Activated CD4-positive, alpha-beta T cell treated with anti-CD3 and anti-CD28 coated beads, Interleukin-2, amount 10 ng/mL, durations not matched to agents 7 days and 5 days (primary cell): Measurements from ENCODE around the gene NEMP1. TPM values are rescaled to one million over a fixed set of nuclear protein-coding genes. Genes with fewer than 3 reads are reported as not detected.
"Not testable (repeated sequence)": the region's sequence is repeated elsewhere in the genome, so short reads cannot be mapped to it uniquely, and the experiment has no call there.

Experiments
- CTCF ChIA-PET: fragments of 350-600 bp; sonication (Branson Sonifier 250); formaldehyde crosslinking; loops from one replicate; lab custom pipeline; 2021; ENCODE audit warnings: antibody characterized with exemption; lab: Charles Lee
- POLR2A ChIA-PET: fragments of 350-600 bp; sonication (Branson Sonifier 250); formaldehyde crosslinking; loops from one replicate; lab custom pipeline; 2021; ENCODE audit warnings: antibody characterized with exemption; lab: Charles Lee
- DNase-seq: peaks from one replicate; pipeline ENCODE4 v3.0.0-alpha.2; 2020
- H3K27ac Mint-ChIP-seq: one replicate; pipeline ENCODE4 v1.8.0; 2021; ENCODE audit warnings: mild to moderate bottlenecking, moderate library complexity, mixed read lengths
- H3K27me3 Mint-ChIP-seq: one replicate; pipeline ENCODE4 v1.8.0; 2021; ENCODE audit warnings: mixed read lengths
- H3K36me3 Mint-ChIP-seq: one replicate; pipeline ENCODE4 v1.8.0; 2021; ENCODE audit warnings: low read depth, mixed read lengths
- H3K4me1 Mint-ChIP-seq: one replicate; pipeline ENCODE4 v1.8.0; 2021; ENCODE audit warnings: mixed read lengths
- H3K4me3 Mint-ChIP-seq: one replicate; pipeline ENCODE4 v1.8.0; 2021; ENCODE audit warnings: mild to moderate bottlenecking, moderate library complexity, mixed read lengths
- H3K9me3 Mint-ChIP-seq: one replicate; pipeline ENCODE4 v1.8.0; 2021; ENCODE audit warnings: mixed read lengths
- total RNA-seq, 2 experiments: library from RNA; stranded (reverse); gene quantifications; one replicate each; pipeline ENCODE4 v1.2.3, GENCODE V29; 2021

The NEMP1 gene
- total RNA-seq, 2 experiments from 2014 or later: 50.2 to 54.3 TPM

GRCh38 chr12:57063991-57064685 lies 14.5 kb downstream of the NEMP1 start:
- Mint-ChIP-seq H3K27ac (peak overlapping the region; percentile 96), H3K4me1 (peaks cover 42% of the 10 kb centered on the region), H3K27me3 (no peaks in the 10 kb centered on the region), H3K9me3 (peaks cover 5% of the 10 kb centered on the region), H3K36me3 (peaks cover 69% of the 10 kb centered on the region), H3K4me3 (peak overlapping the region; percentile 73)
- ChIA-PET POLR2A (interaction anchor here (0.6 to 2.4 kb wide), 3 partner anchors 13 to 64 kb away, joined by 3 to 10 read pairs (median 4); partner anchors contain the start of gene STAT6), CTCF (interaction anchor here (2.2 to 2.8 kb wide), 4 partner anchors 15 to 48 kb away, joined by 8 to 24 read pairs (median 12); partner anchors contain the start of genes NEMP1 and STAT6)
- peak; percentile 78 for DNase-seq

- POLR2A ChIA-PET: no interaction called here
- no peak for DNase-seq
- H3K4me3 Mint-ChIP-seq: no peak overlapping the region
- H3K9me3 Mint-ChIP-seq: no peaks in the 10 kb centered on the region
- H3K4me1 Mint-ChIP-seq: peaks cover 22% of the 10 kb centered on the region
- H3K36me3 Mint-ChIP-seq: peaks cover 71% of the 10 kb centered on the region
- CTCF ChIA-PET: interaction anchor here (0.9 to 2.4 kb wide), 5 partner anchors 10 to 66 kb away, joined by 3 to 6 read pairs (median 4); no protein-coding TSS in a partner anchor
- H3K27me3 Mint-ChIP-seq: no peaks in the 10 kb centered on the region
- no peak overlapping the region for H3K27ac Mint-ChIP-seq
Measured at GRCh38 chr12:57058454-57058853, 20.1 kb downstream of the NEMP1 start.

- no peak overlapping the region for H3K27ac Mint-ChIP-seq
- H3K4me1 Mint-ChIP-seq: peaks cover 12% of the 10 kb centered on the region
- H3K4me3 Mint-ChIP-seq: no peak overlapping the region
- POLR2A ChIA-PET: no interaction called here
- no peak for DNase-seq
- peaks cover 71% of the 10 kb centered on the region for H3K36me3 Mint-ChIP-seq
- no peaks in the 10 kb centered on the region for H3K27me3 Mint-ChIP-seq
- CTCF ChIA-PET: interaction anchor here (1.3 to 2.4 kb wide), 4 partner anchors 9 to 55 kb away, joined by 3 to 6 read pairs (median 4); no protein-coding TSS in a partner anchor
- H3K9me3 Mint-ChIP-seq: no peaks in the 10 kb centered on the region
Measured at GRCh38 chr12:57057067-57057751, 21.4 kb downstream of the NEMP1 start.

GRCh38 chr12:57055824-57056223 lies 22.8 kb downstream of the NEMP1 start:
- Mint-ChIP-seq H3K4me3 (no peak overlapping the region), H3K4me1 (peaks cover 10% of the 10 kb centered on the region), H3K27me3 (no peaks in the 10 kb centered on the region), H3K27ac (no peak overlapping the region), H3K9me3 (no peaks in the 10 kb centered on the region), H3K36me3 (peaks cover 65% of the 10 kb centered on the region)
- ChIA-PET POLR2A (no interaction called here), CTCF (interaction anchor here (0.6 kb wide), 1 partner anchor 382 kb away, joined by 3 read pairs; no protein-coding TSS in a partner anchor)
- DNase-seq: no peak

GRCh38 chr12:57053901-57054300 lies 24.7 kb downstream of the NEMP1 start:
- H3K36me3 Mint-ChIP-seq: peaks cover 50% of the 10 kb centered on the region
- H3K27me3 Mint-ChIP-seq, H3K9me3 Mint-ChIP-seq, DNase-seq, POLR2A ChIA-PET, H3K4me3 Mint-ChIP-seq, CTCF ChIA-PET, H3K27ac Mint-ChIP-seq, H3K4me1 Mint-ChIP-seq: not testable (repeated sequence)

- H3K27me3 Mint-ChIP-seq, H3K9me3 Mint-ChIP-seq, H3K4me3 Mint-ChIP-seq, H3K27ac Mint-ChIP-seq, DNase-seq, POLR2A ChIA-PET: not testable (repeated sequence)
- Mint-ChIP-seq H3K36me3 (peaks cover 42% of the 10 kb centered on the region), H3K4me1 (peaks cover 13% of the 10 kb centered on the region)
- CTCF ChIA-PET: interaction anchor here (1.5 to 1.8 kb wide), 2 partner anchors 9 to 36 kb away, joined by 5 read pairs; partner anchors contain the start of gene TAC3
Measured at GRCh38 chr12:57053146-57053545, 25.4 kb downstream of the NEMP1 start.

GRCh38 chr12:57051011-57051410 lies 27.6 kb downstream of the NEMP1 start:
- Mint-ChIP-seq H3K27me3 (no peaks in the 10 kb centered on the region), H3K27ac (no peak overlapping the region)

GRCh38 chr12:57049890-57050289 lies 28.7 kb downstream of the NEMP1 start, which contains the start of gene MYO1A:
MYO1A (minus strand) TSS chr12:57050129; CDS start chr12:57048323, 1,806 bp downstream.
- no peaks in the 10 kb centered on the region for H3K9me3 Mint-ChIP-seq
- DNase-seq: no peak
- POLR2A ChIA-PET: interaction anchor here (0.7 kb wide), 1 partner anchor 9 kb away, joined by 3 read pairs; no protein-coding TSS in a partner anchor

More at GRCh38 chr12:57051011-57051410, 27.6 kb downstream of the NEMP1 start:
- ChIA-PET CTCF (interaction anchor here (0.9 to 2.3 kb wide), 7 partner anchors 9 to 61 kb away, joined by 3 to 5 read pairs (median 4); no protein-coding TSS in a partner anchor), POLR2A (no interaction called here)
- Mint-ChIP-seq H3K36me3 (peaks cover 27% of the 10 kb centered on the region), H3K4me1 (peaks cover 34% of the 10 kb centered on the region), H3K9me3 (no peaks in the 10 kb centered on the region), H3K4me3 (no peak overlapping the region)
- DNase-seq: no peak

GRCh38 chr12:57049119-57049446 lies 29.5 kb downstream of the NEMP1 start:
- CTCF ChIA-PET: interaction anchor here (1.1 to 4.1 kb wide), 5 partner anchors 11 to 124 kb away, joined by 3 to 31 read pairs (median 10); no protein-coding TSS in a partner anchor
- no peak overlapping the region for H3K27ac Mint-ChIP-seq
- H3K36me3 Mint-ChIP-seq: peaks cover 16% of the 10 kb centered on the region

More at GRCh38 chr12:57049890-57050289, 28.7 kb downstream of the NEMP1 start, which contains the start of gene MYO1A:
- Mint-ChIP-seq H3K36me3 (peaks cover 20% of the 10 kb centered on the region), H3K4me3 (no peak within 1 kb of the TSS), H3K27ac (peak within 1 kb of the TSS; percentile 0), H3K4me1 (peaks cover 43% of the 10 kb centered on the region), H3K27me3 (no peaks in the 10 kb centered on the region)
- CTCF ChIA-PET: interaction anchor here (1.1 to 3.5 kb wide), 6 partner anchors 9 to 19 kb away, joined by 4 to 12 read pairs (median 4); no protein-coding TSS in a partner anchor

GRCh38 chr12:57048423-57049118 lies 30.0 kb downstream of the NEMP1 start:
- Mint-ChIP-seq H3K27me3 (no peaks in the 10 kb centered on the region), H3K36me3 (peaks cover 11% of the 10 kb centered on the region), H3K9me3 (no peaks in the 10 kb centered on the region), H3K27ac (peak overlapping the region; percentile 12), H3K4me1 (peaks cover 39% of the 10 kb centered on the region), H3K4me3 (no peak overlapping the region)
- CTCF ChIA-PET: interaction anchor here (0.6 to 4.1 kb wide), 14 partner anchors 9 to 125 kb away, joined by 3 to 31 read pairs (median 4); no protein-coding TSS in a partner anchor
- no peak for DNase-seq
- POLR2A ChIA-PET: interaction anchor here (0.8 kb wide), 1 partner anchor 33 kb away, joined by 3 read pairs; no protein-coding TSS in a partner anchor

More at GRCh38 chr12:57049119-57049446, 29.5 kb downstream of the NEMP1 start:
- Mint-ChIP-seq H3K4me1 (peaks cover 43% of the 10 kb centered on the region), H3K4me3 (no peak overlapping the region), H3K9me3 (no peaks in the 10 kb centered on the region), H3K27me3 (no peaks in the 10 kb centered on the region)
- POLR2A ChIA-PET: no interaction called here
- no peak for DNase-seq

GRCh38 chr12:57047981-57048380 lies 30.6 kb downstream of the NEMP1 start:
- Mint-ChIP-seq H3K27me3 (no peaks in the 10 kb centered on the region), H3K27ac (peak overlapping the region; percentile 85), H3K4me1 (peaks cover 38% of the 10 kb centered on the region), H3K9me3 (no peaks in the 10 kb centered on the region), H3K4me3 (peak overlapping the region; percentile 8), H3K36me3 (peaks cover 5% of the 10 kb centered on the region)
- ChIA-PET CTCF (interaction anchor here (0.6 to 4.1 kb wide), 16 partner anchors 10 to 126 kb away, joined by 3 to 31 read pairs (median 4); no protein-coding TSS in a partner anchor), POLR2A (interaction anchor here (0.8 to 1.2 kb wide), 2 partner anchors 32 to 50 kb away, joined by 3 to 4 read pairs; no protein-coding TSS in a partner anchor)
- DNase-seq: no peak
